Esophagus mucosa (tissue), 1 donor: ENCODE results near the gene UQCC5. TPM values are rescaled to one million over a fixed set of nuclear protein-coding genes. Genes with fewer than 3 reads are reported as not detected.

Experiments used
- ATAC-seq: fragments of 200-7000 bp; cut with Tn5 transposase; one replicate; pipeline ENCODE4 v1.9.1; 2020
- total RNA-seq: library from RNA; stranded (reverse); gene quantifications from one replicate; pipeline ENCODE4 v1.2.4, GENCODE V29; 2023
- donor health status: DM: yes; HTN: yes; CAD: no.

The UQCC5 gene
- total RNA-seq, 1 donor from 2014 or later: 17.6 TPM

DNA sequence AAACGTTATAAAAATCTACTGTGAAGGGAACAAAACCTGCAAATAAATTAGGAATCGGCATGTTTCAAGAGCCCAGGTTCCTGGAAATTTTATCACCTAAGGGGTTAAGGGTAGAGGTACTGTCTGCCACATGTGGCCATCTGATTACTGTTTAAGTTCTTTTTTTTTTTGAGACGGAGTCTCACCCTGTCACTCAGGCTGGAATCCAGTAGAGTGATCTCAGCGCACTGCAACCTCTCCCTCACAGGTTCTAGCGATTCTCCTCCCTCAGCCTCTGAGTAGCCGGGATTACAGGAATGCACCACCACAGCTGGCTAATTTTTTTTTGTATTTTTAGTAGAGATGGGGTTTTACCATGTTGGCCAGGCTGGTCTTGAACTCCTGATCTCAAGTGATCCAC lies 35.8 kb downstream of the UQCC5 start:
- no peak for ATAC-seq

DNA sequence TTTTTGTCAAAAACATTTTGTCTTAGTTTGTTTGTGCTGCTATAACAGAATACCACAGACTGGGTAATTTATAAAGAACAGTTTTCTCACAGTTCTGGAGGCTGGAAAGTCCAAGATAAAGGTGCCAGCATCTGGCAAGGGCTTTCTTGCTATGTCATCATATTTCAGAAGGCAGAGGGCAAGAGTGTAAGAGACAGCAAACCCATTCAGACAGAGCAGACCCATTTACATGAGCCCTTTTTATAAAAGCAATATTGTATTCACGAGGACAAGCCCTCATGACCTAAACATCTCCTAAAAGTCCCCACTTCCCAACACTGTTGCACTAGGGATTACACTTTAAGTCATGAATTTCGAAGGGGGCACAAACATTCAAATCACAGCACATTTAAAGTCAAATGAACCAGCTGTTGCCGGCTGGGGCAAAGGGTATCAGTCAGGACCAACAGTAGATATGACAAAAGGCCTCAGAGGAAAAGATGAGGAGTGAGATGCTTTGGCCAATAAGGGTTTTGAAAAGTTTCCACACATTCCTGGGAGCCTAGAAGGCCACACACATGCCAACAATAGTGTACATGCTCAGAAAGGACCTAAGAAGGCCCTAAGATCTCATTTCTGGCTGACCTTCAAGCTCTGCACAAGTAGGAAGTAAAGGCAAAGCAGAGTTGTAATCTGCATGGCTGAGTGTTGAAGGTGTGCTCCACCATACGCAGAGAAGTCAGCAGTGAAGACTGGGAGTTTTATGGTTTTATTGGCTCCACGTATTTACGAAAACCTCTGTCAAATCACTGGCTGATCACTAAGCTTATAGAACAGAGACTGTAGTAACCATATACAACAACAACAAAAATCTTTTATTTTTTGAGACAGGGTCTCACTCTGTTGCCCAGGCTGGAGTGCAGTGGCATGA lies 37.9 kb downstream of the UQCC5 start:
- no peak for ATAC-seq

Other genes starting within 250 kb of the UQCC5 start
- 7.2 TPM for gene GLYCTK, start 248.8 kb upstream of the UQCC5 start, total RNA-seq
- 1.6 TPM for gene DNAH1, start 220.3 kb upstream of the UQCC5 start, total RNA-seq
- 43.9 TPM for gene BAP1, start 126.6 kb upstream of the UQCC5 start, total RNA-seq
- 6.0 TPM for gene PHF7, start 125.9 kb upstream of the UQCC5 start, total RNA-seq
- 2.7 TPM for gene SEMA3G, start 91.5 kb upstream of the UQCC5 start, total RNA-seq
- 0.88 TPM for gene TNNC1, start 82.6 kb upstream of the UQCC5 start, total RNA-seq
- gene NISCH, start 81.0 kb upstream of the UQCC5 start, total RNA-seq: 38.0 TPM
- 21.2 TPM for gene STAB1, start 41.3 kb upstream of the UQCC5 start, total RNA-seq
- gene NT5DC2, start 2.7 kb upstream of the UQCC5 start, total RNA-seq: 55.0 TPM
- gene PBRM1, start 149.3 kb downstream of the UQCC5 start, total RNA-seq: 41.6 TPM
- 76.4 TPM for gene GNL3, start 149.4 kb downstream of the UQCC5 start, total RNA-seq
- gene GLT8D1, start 169.2 kb downstream of the UQCC5 start, total RNA-seq: 16.7 TPM
- gene SPCS1, start 169.5 kb downstream of the UQCC5 start, total RNA-seq: 70.6 TPM
- gene NEK4, start 234.3 kb downstream of the UQCC5 start, total RNA-seq: 14.7 TPM
- 0.12 TPM for gene ITIH1, start 241.0 kb downstream of the UQCC5 start, total RNA-seq